Thoracic aorta (tissue), 2 donors: Measurements from ENCODE around the gene ZNF687. TPM values are rescaled to one million over a fixed set of nuclear protein-coding genes. Genes with fewer than 3 reads are reported as not detected.

ENCODE experiments used
- ATAC-seq: fragments of 150-250 bp; one replicate; pipeline ENCODE4 v1.8.0; 2017; ENCODE audit warnings: low read depth; ENCODE audit not compliant: insufficient number of reproducible peaks, low FRiP score
- DNase-seq: peaks from one replicate; pipeline ENCODE4 v3.0.0-alpha.2; 2020; ENCODE audit warnings: low spot score
- H3K27ac ChIP-seq, 2 donors: fragments of 200-600 bp; sonication (generic); 1 replicate in 1 of 2; 2 replicates in 1 of 2; pipeline ENCODE4 v1.5.1; 2016; ENCODE audit warnings: mild to moderate bottlenecking in 2 of 2, moderate library complexity in 2 of 2
- H3K27me3 ChIP-seq: fragments of 200-600 bp; sonication (generic); replicated peaks from 2 replicates; pipeline ENCODE4 v1.6.0; 2016; ENCODE audit warnings: mild to moderate bottlenecking; ENCODE audit not compliant: insufficient read depth
- H3K36me3 ChIP-seq: fragments of 200-600 bp; sonication (generic); one replicate; pipeline ENCODE4 v1.5.1; 2016
- H3K4me1 ChIP-seq, 2 donors: fragments of 200-600 bp; sonication (generic); 1 replicate in 1 of 2; 2 replicates in 1 of 2; pipeline versions ENCODE4 v1.5.1 to v1.6.0; 2016; ENCODE audit warnings: low read depth in 2 of 2, mild to moderate bottlenecking in 1 of 2; ENCODE audit not compliant: control insufficient read depth in 1 of 2
- H3K4me3 ChIP-seq: fragments of 200-600 bp; sonication (generic); 2 replicates; pipeline ENCODE4 v1.5.1; 2016; ENCODE audit warnings: mild to moderate bottlenecking
- H3K9me3 ChIP-seq: fragments of 200-600 bp; sonication (generic); 2 replicates; pipeline ENCODE4 v1.5.1; 2016
- total RNA-seq, 2 donors: library from RNA; depleted of rRNA; stranded (reverse); fragments of >200 nt; gene quantifications; one replicate each; pipeline versions ENCODE4 v1.1.0 to v1.2.3, GENCODE V29; 2016
- TF ChIP-seq, protein P1 (sequence below): fragments of 200-600 bp; sonication (generic); IDR thresholded peaks from one replicate; pipeline ENCODE4 v1.5.1; 2019; ENCODE audit warnings: antibody characterized with exemption

Gene ZNF687
- total RNA-seq, 2 donors from 2014 or later, result 22.7 to 32.2 TPM

DNA sequence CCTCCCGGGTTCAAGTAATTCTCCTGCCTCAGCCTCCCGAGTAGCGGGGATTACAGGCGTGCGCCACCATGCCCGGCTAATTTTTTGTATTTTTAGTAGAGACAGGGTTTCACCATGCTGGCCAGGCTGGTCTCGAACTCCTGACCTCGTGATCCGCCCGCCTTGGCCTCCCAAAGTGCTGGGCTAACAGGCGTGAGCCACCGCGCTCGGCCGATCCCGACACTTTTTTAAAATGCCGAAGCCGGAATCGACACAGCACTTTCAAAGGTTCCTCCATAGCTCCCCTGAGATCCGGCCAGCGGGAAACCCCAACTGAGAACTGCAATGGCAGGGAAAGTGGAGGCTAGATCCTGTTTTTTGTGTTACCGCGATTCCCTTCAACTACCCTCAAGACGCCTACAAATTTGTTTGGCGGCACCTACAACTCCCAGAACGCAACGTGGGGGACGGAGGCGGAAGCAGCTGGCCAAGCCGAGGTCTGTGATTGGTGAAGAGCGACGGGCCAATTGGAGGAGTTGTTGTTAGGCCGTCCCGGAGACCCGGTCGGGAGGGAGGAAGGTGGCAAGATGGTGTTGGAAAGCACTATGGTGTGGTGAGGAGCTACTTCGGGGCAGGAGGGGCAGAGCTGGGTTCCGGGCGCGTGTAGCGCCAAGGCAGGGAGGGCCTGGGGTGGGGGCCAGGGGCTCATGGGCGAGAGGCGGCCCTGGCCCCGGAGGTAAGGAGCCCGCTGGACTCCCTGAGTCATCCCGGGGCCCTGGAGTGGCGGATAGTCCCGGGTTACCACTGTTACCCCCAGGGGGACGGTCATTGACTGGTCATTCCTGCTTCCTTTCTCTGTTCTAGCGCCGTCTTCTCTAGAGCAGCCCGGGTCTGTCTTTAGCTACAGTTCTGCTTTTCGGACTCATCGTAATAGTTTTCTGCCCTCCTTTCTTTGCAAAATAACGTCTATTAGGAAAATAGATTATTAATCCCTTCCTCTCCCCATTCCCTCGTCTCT lies 27.6 kb upstream of the ZNF687 start, which contains the start of gene PSMD4:
PSMD4 (plus strand) TSS at position 518 of the 997 bp plus-strand sequence; CDS start at position 567, 49 bp downstream.
- Histone ChIP-seq H3K36me3 (no peaks in the 10 kb centered on the region), H3K9me3 (no peaks in the 10 kb centered on the region), H3K27ac (peak within 1 kb of the TSS; percentile 61 to 74), H3K4me1 (peaks cover 9 to 11% of the 10 kb centered on the region in 2 donors), H3K4me3 (peak within 1 kb of the TSS; percentile 89), H3K27me3 (no peaks in the 10 kb centered on the region)
- DNase-seq (peak; percentile 88), ATAC-seq (peak; percentile 97)
- TF ChIP-seq, protein P1, sequence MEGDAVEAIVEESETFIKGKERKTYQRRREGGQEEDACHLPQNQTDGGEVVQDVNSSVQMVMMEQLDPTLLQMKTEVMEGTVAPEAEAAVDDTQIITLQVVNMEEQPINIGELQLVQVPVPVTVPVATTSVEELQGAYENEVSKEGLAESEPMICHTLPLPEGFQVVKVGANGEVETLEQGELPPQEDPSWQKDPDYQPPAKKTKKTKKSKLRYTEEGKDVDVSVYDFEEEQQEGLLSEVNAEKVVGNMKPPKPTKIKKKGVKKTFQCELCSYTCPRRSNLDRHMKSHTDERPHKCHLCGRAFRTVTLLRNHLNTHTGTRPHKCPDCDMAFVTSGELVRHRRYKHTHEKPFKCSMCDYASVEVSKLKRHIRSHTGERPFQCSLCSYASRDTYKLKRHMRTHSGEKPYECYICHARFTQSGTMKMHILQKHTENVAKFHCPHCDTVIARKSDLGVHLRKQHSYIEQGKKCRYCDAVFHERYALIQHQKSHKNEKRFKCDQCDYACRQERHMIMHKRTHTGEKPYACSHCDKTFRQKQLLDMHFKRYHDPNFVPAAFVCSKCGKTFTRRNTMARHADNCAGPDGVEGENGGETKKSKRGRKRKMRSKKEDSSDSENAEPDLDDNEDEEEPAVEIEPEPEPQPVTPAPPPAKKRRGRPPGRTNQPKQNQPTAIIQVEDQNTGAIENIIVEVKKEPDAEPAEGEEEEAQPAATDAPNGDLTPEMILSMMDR, result peak; percentile 7

DNA sequence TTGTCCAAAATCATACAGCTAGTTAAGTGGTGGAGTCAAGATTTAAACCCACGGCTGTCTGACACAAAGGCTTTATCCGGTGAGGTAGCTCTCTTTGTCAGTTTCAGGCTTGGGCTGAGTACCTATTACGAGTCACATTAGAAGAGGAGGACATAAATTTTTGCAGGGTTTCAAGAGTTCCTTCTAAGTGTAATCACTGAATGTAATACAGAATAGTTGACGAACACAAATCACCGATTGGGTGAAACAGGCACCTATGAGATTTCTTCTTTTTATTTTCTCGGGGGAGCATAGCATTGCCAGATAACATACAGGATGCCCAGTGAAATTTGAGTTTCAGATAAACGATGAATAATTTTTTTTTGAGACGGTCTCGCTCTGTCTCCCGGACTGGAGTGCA lies 26.7 kb upstream of the ZNF687 start:
- ATAC-seq, result no peak
- Histone ChIP-seq H3K4me1 (peaks cover 9 to 11% of the 10 kb centered on the region in 2 donors), H3K36me3 (no peaks in the 10 kb centered on the region), H3K9me3 (no peaks in the 10 kb centered on the region), H3K4me3 (peak overlapping the region; percentile 89), H3K27ac (peak overlapping the region in 1 of 2 donors; percentile 61), H3K27me3 (no peaks in the 10 kb centered on the region)
- TF ChIP-seq, protein P1, result no peak
- DNase-seq, result no peak

DNA sequence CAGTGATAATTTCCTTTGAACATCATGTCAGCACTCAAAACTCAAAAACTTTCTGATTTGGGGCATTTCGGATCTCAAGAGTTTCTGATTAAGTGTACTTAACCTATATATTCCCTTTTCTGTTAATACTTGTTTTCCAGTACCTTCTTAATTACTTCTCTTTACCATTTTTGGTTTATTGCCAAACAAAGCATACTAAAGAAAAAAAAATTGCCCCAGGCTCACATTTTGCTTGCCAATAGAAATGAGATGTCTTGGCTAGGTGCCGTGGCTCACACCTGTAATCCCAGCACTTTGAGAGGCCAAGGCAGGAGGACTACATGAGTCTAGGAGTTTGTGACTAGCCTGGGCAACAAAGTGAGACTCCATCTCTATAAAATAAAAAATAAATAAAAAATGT lies 22.7 kb upstream of the ZNF687 start:
- no peaks in the 10 kb centered on the region for H3K27me3 ChIP-seq
- TF ChIP-seq, protein P1, result no peak
- no peak overlapping the region for H3K4me3 ChIP-seq
- H3K9me3 ChIP-seq, result no peaks in the 10 kb centered on the region
- peaks cover 5% of the 10 kb centered on the region for H3K36me3 ChIP-seq
- peaks cover 9 to 11% of the 10 kb centered on the region in 2 donors for H3K4me1 ChIP-seq
- DNase-seq, result no peak
- no peak overlapping the region for H3K27ac ChIP-seq
- ATAC-seq, result no peak

DNA sequence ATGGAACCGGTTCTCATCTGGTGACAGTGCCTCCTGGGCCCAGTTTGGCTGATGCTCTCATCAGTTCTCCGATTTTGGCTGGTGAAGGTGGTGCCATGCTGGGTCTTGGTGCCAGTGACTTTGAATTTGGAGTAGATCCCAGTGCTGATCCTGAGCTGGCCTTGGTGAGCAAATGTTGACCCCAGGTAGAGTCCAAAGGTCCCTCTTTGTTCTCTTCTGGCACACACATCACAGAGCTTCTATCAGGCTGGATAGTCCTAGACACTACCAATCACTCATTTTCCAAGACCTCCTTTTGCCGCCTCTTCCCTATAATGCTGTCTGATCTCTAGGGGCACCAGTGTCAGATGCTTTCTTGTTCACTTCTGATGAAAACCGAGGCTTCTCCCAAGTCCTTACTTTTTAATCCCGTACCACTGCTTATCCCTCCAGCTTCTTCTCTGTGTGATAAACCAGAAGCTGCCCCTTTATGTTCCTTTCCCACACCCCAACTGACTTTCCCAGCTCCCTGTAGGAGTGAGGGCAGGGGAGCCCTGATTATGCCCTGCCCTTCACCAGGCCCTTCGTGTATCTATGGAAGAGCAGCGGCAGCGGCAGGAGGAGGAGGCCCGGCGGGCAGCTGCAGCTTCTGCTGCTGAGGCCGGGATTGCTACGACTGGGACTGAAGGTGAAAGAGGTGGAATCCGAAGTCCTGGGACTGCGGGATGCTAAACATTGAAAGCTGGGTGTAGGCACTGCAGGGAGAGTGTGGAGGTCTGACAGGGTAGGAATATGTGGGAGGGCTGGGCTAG lies 16.5 kb upstream of the ZNF687 start:
- Histone ChIP-seq H3K36me3 (peaks cover 39% of the 10 kb centered on the region), H3K4me3 (no peak overlapping the region), H3K27ac (no peak overlapping the region), H3K4me1 (no peaks in the 10 kb centered on the region), H3K27me3 (no peaks in the 10 kb centered on the region), H3K9me3 (no peaks in the 10 kb centered on the region)
- TF ChIP-seq, protein P1, result no peak
- no peak for DNase-seq
- ATAC-seq, result no peak

DNA sequence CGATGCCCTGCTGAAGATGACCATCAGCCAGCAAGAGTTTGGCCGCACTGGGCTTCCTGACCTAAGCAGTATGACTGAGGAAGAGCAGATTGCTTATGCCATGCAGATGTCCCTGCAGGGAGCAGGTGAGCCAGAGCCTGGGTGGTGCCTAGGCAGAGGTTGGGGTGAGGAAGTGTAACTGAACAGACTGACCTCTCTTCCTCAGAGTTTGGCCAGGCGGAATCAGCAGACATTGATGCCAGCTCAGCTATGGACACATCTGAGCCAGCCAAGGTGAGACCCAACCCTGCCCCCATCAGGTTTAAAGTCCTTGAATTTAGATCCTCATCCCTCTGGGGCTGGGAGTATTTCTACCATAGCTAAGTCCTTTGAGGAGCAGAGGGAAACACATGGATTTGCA lies 15.8 kb upstream of the ZNF687 start:
- no peaks in the 10 kb centered on the region for H3K4me1 ChIP-seq
- H3K4me3 ChIP-seq, result no peak overlapping the region
- no peak for DNase-seq
- no peaks in the 10 kb centered on the region for H3K9me3 ChIP-seq
- no peak overlapping the region for H3K27ac ChIP-seq
- H3K27me3 ChIP-seq, result no peaks in the 10 kb centered on the region
- peaks cover 41% of the 10 kb centered on the region for H3K36me3 ChIP-seq
- no peak for ATAC-seq
- TF ChIP-seq, protein P1, result no peak
